ENCODE measurements around the gene TOMM6. TPM values are rescaled to one million over a fixed set of nuclear protein-coding genes. Genes with fewer than 3 reads are reported as not detected.

The TOMM6 gene
- total RNA-seq, 2 donors from 2014 or later = 109 to 120 TPM

- Mint-ChIP-seq H3K36me3 (ENCODE audit: insufficient read depth in 2 of 2) (no peaks in the 10 kb centered on the region), H3K9me3 (no peaks in the 10 kb centered on the region), H3K4me1 (ENCODE audit: low read depth) (no peaks in the 10 kb centered on the region), H3K27ac (no peak overlapping the region), H3K27me3 (ENCODE audit: low read depth) (no peaks in the 10 kb centered on the region), H3K4me3 (no peak overlapping the region)
- no peak for ATAC-seq (replicated peaks in 1 of 2)
- no peak for DNase-seq
Observed at GRCh38 chr6:41826343-41827022, 39.0 kb downstream of the TOMM6 start.

GRCh38 chr6:41832263-41832662 is 44.8 kb downstream of the TOMM6 start:
- Mint-ChIP-seq H3K4me1 (ENCODE audit: low read depth) (peaks cover 6% of the 10 kb centered on the region), H3K27me3 (ENCODE audit: low read depth) (no peaks in the 10 kb centered on the region), H3K36me3 (ENCODE audit: insufficient read depth in 2 of 2) (no peaks in the 10 kb centered on the region), H3K27ac (no peak overlapping the region), H3K4me3 (no peak overlapping the region), H3K9me3 (no peaks in the 10 kb centered on the region)
- DNase-seq (no peak), ATAC-seq (replicated peaks in 1 of 2) (no peak)

- Mint-ChIP-seq H3K36me3 (ENCODE audit: insufficient read depth in 2 of 2) (peaks cover 0 to 2% of the 10 kb centered on the region in 2 donors), H3K9me3 (no peaks in the 10 kb centered on the region), H3K4me1 (ENCODE audit: low read depth) (peaks cover 6% of the 10 kb centered on the region), H3K4me3 (no peak overlapping the region), H3K27ac (no peak overlapping the region), H3K27me3 (ENCODE audit: low read depth) (no peaks in the 10 kb centered on the region)
- ATAC-seq (replicated peaks in 1 of 2) = no peak
- DNase-seq = no peak
Observed at GRCh38 chr6:41836022-41836659, 48.6 kb downstream of the TOMM6 start.

GRCh38 chr6:41836660-41837052 is 49.2 kb downstream of the TOMM6 start:
- H3K27ac Mint-ChIP-seq = no peak overlapping the region
- H3K4me3 Mint-ChIP-seq = no peak overlapping the region
- DNase-seq = no peak
- ATAC-seq (replicated peaks in 1 of 2) = no peak
- H3K36me3 Mint-ChIP-seq (ENCODE audit: insufficient read depth in 2 of 2) = peaks cover 0 to 2% of the 10 kb centered on the region in 2 donors
- no peaks in the 10 kb centered on the region for H3K27me3 Mint-ChIP-seq (ENCODE audit: low read depth)
- no peaks in the 10 kb centered on the region for H3K9me3 Mint-ChIP-seq
- peaks cover 6% of the 10 kb centered on the region for H3K4me1 Mint-ChIP-seq (ENCODE audit: low read depth)

Other genes starting within 250 kb of the TOMM6 start
- gene FOXP4, start 241.3 kb upstream of the TOMM6 start, total RNA-seq = 10 to 100 TPM; 25.9 to 27.7 TPM
- gene MDFI, start 149.2 kb upstream of the TOMM6 start, total RNA-seq = not detected
- 10 to 100 TPM; 15.3 to 17.5 TPM for gene TFEB, start 52.1 kb upstream of the TOMM6 start, total RNA-seq
- gene PGC, start 40.3 kb upstream of the TOMM6 start, total RNA-seq = not detected
- gene FRS3, start 7.8 kb upstream of the TOMM6 start, total RNA-seq = 10 to 100 TPM; 10.5 to 11.4 TPM
- gene PRICKLE4, start 6.9 kb upstream of the TOMM6 start, total RNA-seq = under 1 TPM in 1 of 2 donors, not detected in 1; 0.29 TPM
- 10 to 100 TPM; 13.3 to 14.8 TPM for gene USP49, start 107.7 kb downstream of the TOMM6 start, total RNA-seq
- 10 to 100 TPM; 24.9 to 34.6 TPM for gene MED20, start 133.4 kb downstream of the TOMM6 start, total RNA-seq
- gene BYSL, start 133.8 kb downstream of the TOMM6 start, total RNA-seq = 10 to 100 TPM; 30.4 to 38.1 TPM
- gene CCND3, start 154.1 kb downstream of the TOMM6 start, total RNA-seq = 100 to 1,000 TPM; 256 to 259 TPM

Measured in activated T-cell treated with anti-CD3 and anti-CD28 coated beads, Interleukin-2, amount 50 U/mL, for 72 hours (primary cell).